KOPT-K1 (cell line): Measurements from ENCODE around the gene FMO3.

Source experiments
- H3K27ac ChIP-seq: fragments of 200-600 bp; sonication (generic); 2 replicates; pipeline ENCODE4 v1.5.1; 2016; ENCODE audit warnings: antibody characterized with exemption, mild to moderate bottlenecking, low read depth, low read length; ENCODE audit not compliant: poor library complexity, severe bottlenecking
- H3K36me3 ChIP-seq: fragments of 200-600 bp; sonication (generic); 2 replicates; pipeline ENCODE4 v1.5.1; 2017; ENCODE audit warnings: antibody characterized with exemption, mild to moderate bottlenecking, low read length, moderate library complexity; ENCODE audit not compliant: insufficient read depth
- H3K9me3 ChIP-seq: fragments of 200-600 bp; sonication (generic); 2 replicates; pipeline ENCODE4 v1.5.1; 2017; ENCODE audit warnings: antibody characterized with exemption, low read length, mild to moderate bottlenecking; ENCODE audit not compliant: insufficient read depth, poor library complexity, severe bottlenecking

FMO3 gene

DNA sequence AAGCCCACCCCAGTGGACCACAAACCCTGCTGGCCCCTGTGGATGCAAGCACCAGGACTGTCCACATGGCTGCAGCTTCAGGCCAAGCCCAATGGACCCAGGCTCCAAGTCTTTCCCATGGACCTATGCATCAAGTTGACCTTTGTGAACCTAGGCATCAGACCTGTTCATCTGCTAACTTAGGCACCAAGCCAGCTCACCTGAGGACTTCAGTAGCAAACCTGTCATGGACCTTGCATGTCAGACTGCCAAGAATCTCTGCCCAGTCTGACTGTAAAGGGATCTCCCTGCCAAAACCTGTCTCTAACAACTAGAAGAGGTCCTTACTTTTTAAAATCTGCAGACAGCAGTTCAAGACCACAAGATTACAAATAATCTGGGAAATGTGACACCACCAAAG, 37.8 kb downstream of the FMO3 start:
- Histone ChIP-seq H3K36me3 (no peaks in the 10 kb centered on the region), H3K9me3 (no peaks in the 10 kb centered on the region), H3K27ac (no peak overlapping the region)

DNA sequence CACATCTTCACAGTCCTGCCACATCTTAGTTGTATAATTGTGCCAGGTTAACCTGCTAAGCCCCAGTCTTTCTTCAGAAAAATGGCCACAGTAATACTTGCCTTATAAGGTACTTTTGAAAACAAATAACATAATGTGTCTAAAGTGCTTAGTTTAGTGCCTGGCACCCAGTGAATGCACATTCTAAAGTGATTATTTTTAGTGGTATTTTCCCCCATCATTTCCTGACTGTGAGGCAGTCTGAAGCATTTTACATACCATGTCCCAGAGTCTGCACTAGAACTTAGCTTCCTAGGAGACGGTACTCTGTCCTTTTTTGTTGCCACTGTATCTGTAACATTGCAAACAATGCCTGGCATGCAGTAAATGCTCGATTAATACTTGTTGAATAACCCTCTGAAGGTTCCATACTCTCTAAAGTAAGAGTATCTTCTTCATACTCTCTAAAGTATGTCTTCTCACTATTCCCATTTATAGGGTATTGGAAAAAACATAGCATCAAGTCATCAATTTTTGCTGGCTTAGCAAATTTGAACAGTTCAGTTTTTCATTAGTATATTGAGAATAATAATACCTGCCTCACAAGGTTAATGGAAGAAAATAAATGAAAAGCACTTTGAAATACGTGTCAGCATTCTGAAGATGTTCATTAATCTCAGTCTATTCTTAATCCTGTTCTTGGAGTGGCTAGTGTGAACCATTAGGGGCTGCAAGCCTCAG, 43.7 kb downstream of the FMO3 start:
- no peaks in the 10 kb centered on the region for H3K9me3 ChIP-seq
- H3K27ac ChIP-seq: no peak overlapping the region
- no peaks in the 10 kb centered on the region for H3K36me3 ChIP-seq

DNA sequence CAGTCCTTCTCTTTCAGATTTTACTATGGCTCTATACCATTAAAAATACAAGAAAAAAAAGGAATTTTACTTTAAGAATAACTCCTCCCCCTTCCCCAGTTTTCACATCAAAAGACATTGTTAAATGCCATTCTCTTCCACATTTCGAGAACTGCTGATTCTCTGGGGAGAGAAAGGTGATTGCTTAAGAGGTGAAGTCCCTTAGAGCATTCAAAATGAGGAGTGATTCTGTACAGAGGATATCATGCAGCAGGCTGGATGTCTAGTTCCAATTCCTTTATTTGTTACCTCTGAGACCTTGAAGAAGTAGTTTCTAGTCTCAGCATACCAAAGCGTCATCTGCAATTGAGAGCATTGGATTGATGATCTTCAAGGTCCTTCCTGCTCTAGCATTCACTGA, 46.9 kb downstream of the FMO3 start:
- no peaks in the 10 kb centered on the region for H3K36me3 ChIP-seq
- no peaks in the 10 kb centered on the region for H3K9me3 ChIP-seq
- H3K27ac ChIP-seq: no peak overlapping the region

DNA sequence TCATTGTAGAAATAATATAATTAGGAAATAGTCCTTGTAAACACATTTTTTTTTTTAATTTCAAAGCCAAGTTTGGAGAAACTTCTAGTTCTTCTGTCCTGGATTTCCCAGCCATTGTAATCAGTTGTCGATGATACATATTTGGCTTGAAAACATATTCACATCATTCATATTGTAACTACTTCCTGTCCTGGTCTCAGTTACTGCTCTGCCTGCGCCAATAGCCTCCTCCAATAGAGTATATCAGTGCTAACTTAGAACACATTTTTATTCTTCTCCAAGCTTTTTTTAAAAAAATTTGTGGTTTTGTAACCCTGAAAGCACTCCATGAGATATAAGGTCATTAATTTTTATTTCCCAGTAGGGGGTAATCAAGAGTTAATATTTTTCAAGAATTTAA, 48.3 kb downstream of the FMO3 start:
- H3K36me3 ChIP-seq: no peaks in the 10 kb centered on the region
- H3K27ac ChIP-seq: no peak overlapping the region
- H3K9me3 ChIP-seq: no peaks in the 10 kb centered on the region

DNA sequence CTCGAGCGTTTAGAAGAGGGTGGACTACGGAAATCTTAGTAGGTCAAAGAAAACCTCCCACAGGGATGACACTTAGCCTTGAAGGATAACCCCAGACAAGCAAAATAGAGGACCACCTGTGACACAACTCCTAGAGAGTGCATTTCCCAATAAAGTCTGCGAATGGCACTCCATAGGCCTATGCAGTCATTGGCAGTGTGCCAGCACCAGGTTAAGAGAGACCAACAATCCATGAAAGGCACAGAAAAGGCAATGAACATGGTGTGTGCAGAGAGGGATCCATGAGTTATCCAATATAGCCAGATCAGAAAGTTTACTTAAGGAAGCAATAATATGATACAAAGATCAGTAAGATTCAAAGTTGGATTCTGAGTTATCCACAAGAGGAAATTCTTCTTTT, 49.2 kb downstream of the FMO3 start:
- H3K27ac ChIP-seq: no peak overlapping the region
- no peaks in the 10 kb centered on the region for H3K36me3 ChIP-seq
- H3K9me3 ChIP-seq: no peaks in the 10 kb centered on the region

DNA sequence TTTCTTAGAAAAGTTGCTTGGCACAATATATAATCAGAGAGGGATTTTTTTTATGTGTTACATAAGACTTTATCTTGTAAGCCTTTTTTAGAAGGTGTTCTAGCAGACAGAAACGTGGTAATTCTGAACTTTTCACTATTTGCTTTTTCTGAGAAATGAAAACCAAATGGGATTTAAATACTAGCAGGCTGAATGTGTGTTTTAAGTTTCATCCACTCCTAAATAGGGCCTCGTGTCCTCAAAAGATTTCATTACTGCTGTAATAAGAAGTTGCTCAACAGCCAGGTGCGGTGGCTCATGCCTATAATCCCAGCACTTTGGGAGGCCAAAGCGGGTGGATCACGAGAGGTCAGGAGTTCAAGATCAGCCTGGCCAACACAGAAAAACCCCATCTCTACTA, 49.7 kb downstream of the FMO3 start:
- Histone ChIP-seq H3K36me3 (no peaks in the 10 kb centered on the region), H3K9me3 (no peaks in the 10 kb centered on the region), H3K27ac (no peak overlapping the region)

DNA sequence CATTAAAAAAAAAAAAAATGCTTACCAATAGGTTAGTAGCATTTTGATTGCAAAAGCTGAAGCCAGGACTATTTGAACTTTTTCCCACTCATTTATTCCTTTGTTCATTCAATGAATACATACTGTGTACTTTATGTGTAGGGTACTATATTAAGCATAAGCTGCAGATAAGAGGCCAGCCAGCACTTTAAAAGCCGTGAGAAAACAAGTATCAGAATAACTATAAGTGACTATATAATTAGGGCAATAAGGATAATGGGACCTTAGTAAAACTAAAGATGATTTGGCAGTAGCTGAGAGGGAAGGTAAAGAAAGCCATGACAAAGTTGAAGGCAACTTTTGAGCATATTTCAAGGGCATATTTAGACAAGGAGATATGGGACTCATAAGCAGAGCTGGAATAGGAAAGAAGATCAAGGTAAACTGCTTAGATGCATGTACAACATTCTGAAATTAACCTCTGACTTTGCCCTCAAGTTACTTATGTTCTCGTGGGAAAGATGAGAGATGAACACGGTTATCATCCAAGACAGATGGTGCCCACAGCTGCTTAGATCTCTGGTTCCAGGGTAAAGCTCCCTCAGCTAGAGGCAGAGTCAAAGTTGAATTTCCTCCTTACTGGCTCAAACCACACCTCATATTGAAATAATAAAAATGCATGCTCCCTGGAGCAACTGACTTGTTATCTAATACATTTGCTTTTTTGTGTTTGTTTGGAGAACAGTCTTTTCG, 50.4 kb downstream of the FMO3 start:
- no peaks in the 10 kb centered on the region for H3K9me3 ChIP-seq
- H3K27ac ChIP-seq: no peak overlapping the region
- H3K36me3 ChIP-seq: no peaks in the 10 kb centered on the region

DNA sequence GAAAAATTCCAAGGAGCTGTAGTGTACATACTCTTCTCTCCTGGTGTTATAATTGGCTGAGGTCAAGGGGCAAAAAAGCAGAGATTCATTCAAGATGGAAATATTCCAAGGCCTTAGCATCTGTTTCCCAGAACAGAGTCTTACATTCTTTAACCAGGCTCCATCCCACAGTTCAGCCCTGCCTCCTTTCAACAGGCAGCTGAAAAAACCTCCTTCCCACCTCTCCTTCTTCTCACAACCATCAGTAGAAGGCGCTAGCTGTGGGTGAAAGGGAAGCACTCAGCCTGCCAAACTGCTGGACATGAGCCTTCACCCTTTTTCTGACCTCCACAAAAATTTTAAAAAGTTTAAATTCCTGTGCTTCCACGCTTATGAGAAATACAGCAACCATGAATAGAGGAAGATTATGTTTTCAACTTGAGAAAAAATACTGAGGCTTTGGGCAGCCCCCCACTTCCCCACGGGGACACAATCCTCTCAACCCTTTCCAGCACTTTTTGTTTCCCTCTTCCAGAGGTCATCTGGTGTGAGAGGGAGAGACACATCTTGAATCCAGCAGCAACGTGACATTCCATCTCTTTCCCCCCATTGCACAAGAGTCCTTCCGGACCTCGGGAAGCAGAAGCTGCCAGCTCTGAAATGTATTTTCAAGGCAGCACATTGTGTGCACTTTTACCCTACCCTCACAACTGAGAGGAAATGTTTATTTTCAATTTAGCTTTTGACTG, 51.1 kb downstream of the FMO3 start:
- H3K36me3 ChIP-seq: no peaks in the 10 kb centered on the region
- no peak overlapping the region for H3K27ac ChIP-seq
- no peaks in the 10 kb centered on the region for H3K9me3 ChIP-seq

DNA sequence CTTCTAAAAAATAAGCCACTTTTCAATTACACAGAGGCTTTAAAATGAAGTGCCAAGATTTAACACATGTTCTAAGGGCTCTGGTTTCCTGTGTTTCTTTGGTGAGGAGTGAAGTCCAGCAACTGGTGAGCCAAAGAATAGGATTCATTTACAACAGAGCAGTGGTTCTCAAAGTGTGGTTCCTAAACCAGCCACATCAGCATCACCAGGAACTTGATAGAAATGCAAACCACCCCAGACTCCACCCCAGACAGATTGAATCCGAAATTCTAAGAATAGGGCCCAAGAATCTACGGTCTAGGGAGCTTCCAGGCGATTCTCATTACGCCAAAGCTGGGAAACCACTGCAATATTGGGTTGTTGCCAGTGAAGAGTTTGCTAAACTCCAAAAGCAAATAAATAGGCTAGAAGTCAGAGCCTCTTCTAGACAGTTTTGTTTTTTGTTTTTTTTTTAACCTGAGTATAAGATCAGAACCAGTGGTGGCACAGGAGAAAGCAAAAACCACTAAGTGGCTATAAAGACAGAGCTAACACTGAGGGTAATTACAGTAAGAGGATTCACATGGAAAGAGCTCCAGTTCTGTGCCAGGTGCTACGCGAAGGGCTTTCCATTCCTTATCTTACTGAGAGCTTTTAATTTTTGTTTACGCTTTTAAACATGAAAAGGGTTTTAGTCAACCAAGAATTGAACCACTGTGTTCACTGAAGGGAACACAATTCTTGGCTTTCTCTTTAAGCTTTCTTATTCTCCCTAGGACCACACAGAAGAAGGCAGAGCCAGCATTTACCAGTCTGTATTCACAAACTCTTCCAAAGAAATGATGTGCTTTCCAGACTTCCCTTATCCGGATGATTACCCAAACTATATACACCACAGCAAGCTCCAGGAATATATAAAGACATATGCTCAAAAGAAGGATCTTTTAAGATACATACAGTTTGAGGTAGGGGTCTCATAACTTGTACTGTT, 52.0 kb downstream of the FMO3 start:
- H3K36me3 ChIP-seq: no peaks in the 10 kb centered on the region
- H3K9me3 ChIP-seq: no peaks in the 10 kb centered on the region
- H3K27ac ChIP-seq: no peak overlapping the region

DNA sequence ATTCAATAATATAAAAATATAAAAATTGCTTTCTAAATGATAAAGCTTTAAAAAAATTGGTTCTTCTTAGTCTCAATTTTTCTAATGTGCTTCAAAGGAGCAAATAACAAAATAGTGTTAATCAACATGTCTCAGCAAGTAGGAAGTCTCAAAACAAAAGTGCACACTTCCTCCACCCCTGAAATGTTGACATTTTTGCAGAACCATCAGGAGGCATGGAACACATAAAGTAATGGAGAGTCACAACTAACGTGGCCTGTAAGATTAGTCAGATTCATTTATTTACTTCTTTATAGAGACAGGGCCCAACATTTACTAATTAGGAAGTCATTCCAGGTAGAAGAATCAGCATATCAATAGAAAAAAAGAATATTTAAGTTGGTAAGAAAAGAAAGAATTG, 59.5 kb downstream of the FMO3 start:
- no peaks in the 10 kb centered on the region for H3K9me3 ChIP-seq
- H3K27ac ChIP-seq: no peak overlapping the region
- no peaks in the 10 kb centered on the region for H3K36me3 ChIP-seq

DNA sequence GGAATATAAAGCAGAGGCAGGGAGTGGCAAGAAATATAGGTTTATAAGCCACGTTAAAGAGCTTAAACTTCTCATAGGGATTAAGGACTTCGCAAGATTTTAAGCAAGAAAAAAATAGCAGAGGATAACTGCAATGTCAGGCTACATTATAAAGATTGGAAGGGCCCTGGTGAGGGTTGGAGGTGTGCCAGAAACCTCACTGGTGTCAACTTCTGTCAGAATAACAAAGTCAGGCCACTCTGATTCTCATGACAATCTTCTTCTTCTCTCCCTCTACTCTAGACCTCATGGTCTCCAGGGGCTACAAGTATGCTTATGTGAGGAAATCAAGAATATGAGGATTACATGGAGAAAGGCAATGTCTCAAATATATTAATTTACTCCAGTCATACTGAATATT, 61.8 kb downstream of the FMO3 start:
- Histone ChIP-seq H3K36me3 (no peaks in the 10 kb centered on the region), H3K27ac (no peak overlapping the region), H3K9me3 (no peaks in the 10 kb centered on the region)

DNA sequence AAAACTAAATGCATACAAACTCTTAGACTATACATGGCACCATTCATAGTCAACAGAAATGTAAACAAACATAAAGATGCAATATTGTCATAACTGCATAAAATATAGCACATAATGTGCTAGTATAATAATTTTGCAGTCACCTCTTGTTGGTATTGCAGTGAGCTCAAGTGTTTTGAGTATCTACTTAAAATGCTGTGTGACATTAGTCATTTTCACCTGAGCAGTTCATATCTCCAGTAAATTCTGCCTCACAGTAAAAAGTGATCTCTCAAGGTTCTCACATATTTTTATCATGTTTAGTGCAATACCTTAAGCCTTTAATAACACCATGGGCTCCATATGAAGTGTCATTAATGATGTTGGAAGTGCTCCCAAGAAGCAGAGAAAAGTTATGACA, 64.8 kb downstream of the FMO3 start:
- Histone ChIP-seq H3K9me3 (no peaks in the 10 kb centered on the region), H3K27ac (no peak overlapping the region)

DNA sequence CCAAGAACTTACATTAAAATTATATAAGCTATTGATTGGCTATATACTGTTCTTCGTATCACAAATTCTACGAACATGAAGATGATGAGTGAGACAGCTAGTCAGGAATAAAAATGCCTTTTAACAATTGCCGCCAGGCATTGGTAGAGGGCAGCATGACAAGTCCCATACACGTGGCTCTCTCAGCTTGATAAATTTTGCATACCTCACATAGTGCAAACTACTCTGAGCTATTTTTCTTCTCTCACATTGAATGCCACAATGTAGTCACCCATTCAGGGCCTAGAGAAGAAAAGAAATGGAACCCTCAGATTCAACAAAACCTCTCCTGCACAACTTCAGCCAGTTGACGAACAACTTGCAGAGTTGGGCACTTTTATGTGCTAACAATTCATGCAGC, 67.4 kb downstream of the FMO3 start:
- no peak overlapping the region for H3K27ac ChIP-seq
- no peaks in the 10 kb centered on the region for H3K36me3 ChIP-seq
- H3K9me3 ChIP-seq: no peaks in the 10 kb centered on the region

More for the DNA sequence above, 64.8 kb downstream of the FMO3 start:
- H3K36me3 ChIP-seq: no peaks in the 10 kb centered on the region

DNA sequence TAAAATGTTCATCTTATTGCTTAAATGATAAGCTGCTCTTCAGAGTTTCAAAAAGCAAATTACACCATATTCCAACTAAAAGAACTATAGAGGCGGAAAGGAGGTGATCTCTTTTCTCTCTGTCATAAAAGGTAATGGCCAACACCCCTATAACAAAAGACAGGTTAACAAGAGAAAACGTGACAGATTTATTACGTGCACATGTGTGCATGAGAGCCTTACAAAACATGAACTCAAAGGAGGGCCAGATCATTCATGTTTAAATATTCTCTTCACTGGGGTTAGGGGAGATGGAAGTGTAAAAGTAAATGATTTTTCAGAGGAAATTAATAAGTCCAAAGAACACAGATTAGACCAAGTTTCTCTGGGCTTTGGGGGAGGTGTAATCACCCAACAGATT, 67.8 kb downstream of the FMO3 start:
- Histone ChIP-seq H3K9me3 (no peaks in the 10 kb centered on the region), H3K36me3 (no peaks in the 10 kb centered on the region), H3K27ac (no peak overlapping the region)

DNA sequence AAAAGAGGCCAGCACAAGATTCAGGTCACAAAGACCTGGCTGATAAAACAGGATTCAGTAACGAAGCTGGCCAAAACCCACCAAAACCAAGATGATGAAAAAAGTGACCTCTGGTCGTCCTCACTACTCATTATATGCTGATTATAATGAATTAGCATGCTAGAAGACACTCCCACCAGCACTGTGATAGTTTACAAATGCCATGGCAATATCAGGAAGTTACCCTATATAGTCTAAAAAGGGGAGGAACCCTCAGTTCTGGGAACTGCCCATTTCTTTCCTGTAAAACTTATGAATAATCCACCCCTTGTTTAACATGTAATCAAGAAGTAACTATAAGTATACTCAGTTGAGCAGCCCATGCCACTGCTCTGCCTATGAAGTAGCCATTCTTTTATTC, 68.4 kb downstream of the FMO3 start:
- H3K9me3 ChIP-seq: no peaks in the 10 kb centered on the region
- H3K27ac ChIP-seq: no peak overlapping the region
- H3K36me3 ChIP-seq: no peaks in the 10 kb centered on the region
